ENCODE results near the gene AK3. TPM values are rescaled to one million over a fixed set of nuclear protein-coding genes. Genes with fewer than 3 reads are reported as not detected.

AK3 gene
- polyA plus RNA-seq, 1 donor (not counting 4 experiments of a cell fraction or from before 2014, with no cell fraction given) = 45.8 TPM

DNA sequence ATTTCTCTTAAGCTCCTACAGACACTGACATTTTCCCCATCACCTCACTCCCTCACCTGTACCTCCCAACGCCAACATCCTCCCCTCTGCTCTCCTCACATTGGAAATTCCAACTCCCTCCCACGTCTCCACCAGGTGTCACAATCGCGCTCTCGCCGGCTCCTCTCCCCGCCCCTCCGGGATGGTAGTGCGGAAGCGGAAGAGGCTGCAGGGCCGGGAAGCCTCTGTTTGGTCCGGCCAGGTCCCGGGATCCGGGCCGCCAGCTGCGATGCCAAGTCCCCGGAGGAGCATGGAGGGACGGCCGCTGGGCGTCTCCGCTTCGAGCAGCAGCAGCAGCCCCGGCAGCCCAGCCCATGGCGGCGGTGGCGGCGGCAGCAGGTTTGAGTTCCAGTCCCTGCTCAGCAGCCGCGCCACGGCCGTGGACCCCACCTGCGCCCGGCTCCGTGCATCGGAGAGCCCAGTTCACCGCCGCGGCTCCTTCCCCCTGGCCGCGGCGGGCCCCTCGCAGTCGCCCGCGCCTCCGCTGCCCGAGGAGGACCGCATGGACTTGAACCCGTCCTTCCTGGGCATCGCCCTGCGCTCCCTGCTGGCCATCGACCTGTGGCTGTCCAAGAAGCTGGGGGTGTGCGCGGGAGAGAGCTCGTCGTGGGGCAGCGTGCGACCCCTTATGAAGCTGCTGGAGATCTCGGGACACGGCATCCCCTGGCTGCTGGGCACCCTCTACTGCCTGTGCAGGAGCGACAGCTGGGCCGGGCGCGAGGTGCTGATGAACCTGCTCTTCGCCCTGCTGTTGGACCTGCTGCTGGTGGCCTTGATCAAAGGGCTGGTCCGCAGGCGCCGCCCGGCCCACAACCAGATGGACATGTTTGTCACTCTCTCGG is 78.7 kb downstream of the AK3 start, which contains the start of gene PLPP6:
Gene PLPP6, plus strand, starts transcription at position 187 of the 881 bp plus-strand sequence. Its CDS starts 82 bp downstream, at position 269.
- H3K27ac ChIP-seq (ENCODE audit: control insufficient read depth, insufficient read depth, low read length) = peak within 1 kb of the TSS; percentile 70
- TF ChIP-seq, protein P1, sequence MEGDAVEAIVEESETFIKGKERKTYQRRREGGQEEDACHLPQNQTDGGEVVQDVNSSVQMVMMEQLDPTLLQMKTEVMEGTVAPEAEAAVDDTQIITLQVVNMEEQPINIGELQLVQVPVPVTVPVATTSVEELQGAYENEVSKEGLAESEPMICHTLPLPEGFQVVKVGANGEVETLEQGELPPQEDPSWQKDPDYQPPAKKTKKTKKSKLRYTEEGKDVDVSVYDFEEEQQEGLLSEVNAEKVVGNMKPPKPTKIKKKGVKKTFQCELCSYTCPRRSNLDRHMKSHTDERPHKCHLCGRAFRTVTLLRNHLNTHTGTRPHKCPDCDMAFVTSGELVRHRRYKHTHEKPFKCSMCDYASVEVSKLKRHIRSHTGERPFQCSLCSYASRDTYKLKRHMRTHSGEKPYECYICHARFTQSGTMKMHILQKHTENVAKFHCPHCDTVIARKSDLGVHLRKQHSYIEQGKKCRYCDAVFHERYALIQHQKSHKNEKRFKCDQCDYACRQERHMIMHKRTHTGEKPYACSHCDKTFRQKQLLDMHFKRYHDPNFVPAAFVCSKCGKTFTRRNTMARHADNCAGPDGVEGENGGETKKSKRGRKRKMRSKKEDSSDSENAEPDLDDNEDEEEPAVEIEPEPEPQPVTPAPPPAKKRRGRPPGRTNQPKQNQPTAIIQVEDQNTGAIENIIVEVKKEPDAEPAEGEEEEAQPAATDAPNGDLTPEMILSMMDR (optimal IDR thresholded peaks at IDR 0.05 in 1 of 3, IDR thresholded peaks at IDR 0.05 in 1 of 3, conservative IDR thresholded peaks at IDR 0.05 in 1 of 3; ENCODE audit: extremely low read depth in 1 of 3, insufficient read depth in 2 of 3, low read length in 3 of 3) = peak; percentile 42 to 81 (median 49)
- TF ChIP-seq EZH2 (IDR thresholded peaks at IDR 0.05; ENCODE audit: low read length) = no peak
- dilution Hi-C loops (cut with MboI; ENCODE audit: extremely low pct_ligation_motif_present, low sequenced_read_pairs) = no loop called here
- DNase-seq (ENCODE audit: low read depth, low spot score) (peak; percentile 25), FAIRE-seq (peak; percentile 43)
- peak within 1 kb of the TSS; percentile 83 for H3K9ac ChIP-seq (ENCODE audit: control insufficient read depth, extremely low read depth, insufficient read depth, low read length)
- H3K4me2 ChIP-seq (ENCODE audit: control insufficient read depth, extremely low read depth, insufficient read depth, low read depth, low read length) = peak within 1 kb of the TSS; percentile 97
- H3K36me3 ChIP-seq (ENCODE audit: control insufficient read depth in 2 of 2, extremely low read depth in 1 of 2, insufficient read depth in 2 of 2, low read length in 2 of 2) = no peaks in the 10 kb centered on the region
- H3K4me1 ChIP-seq (ENCODE audit: control insufficient read depth, extremely low read depth, insufficient read depth, low read length) = peaks cover 44% of the 10 kb centered on the region
- peaks cover 15% of the 10 kb centered on the region for H3K79me2 ChIP-seq (ENCODE audit: control insufficient read depth, insufficient read depth, low read length)
- H4K20me1 ChIP-seq (ENCODE audit: control insufficient read depth, extremely low read depth, insufficient read depth, low read length) = no peaks in the 10 kb centered on the region
- H2AFZ ChIP-seq (ENCODE audit: control insufficient read depth, low read length) = peak within 1 kb of the TSS; percentile 87
- no peaks in the 10 kb centered on the region for H3K27me3 ChIP-seq (ENCODE audit: control insufficient read depth, extremely low read depth, insufficient read depth, low read length)
- H3K9me1 ChIP-seq (ENCODE audit: control insufficient read depth, extremely low read depth, insufficient read depth, low read length) = no peaks in the 10 kb centered on the region
- no peaks in the 10 kb centered on the region for H3K9me3 ChIP-seq (ENCODE audit: control insufficient read depth, low read depth, low read length)
- H3K4me3 ChIP-seq (ENCODE audit: control insufficient read depth in 2 of 3, extremely low read depth in 1 of 3, insufficient read depth in 2 of 3, low read depth in 1 of 3, low read length in 3 of 3) = peak within 1 kb of the TSS; percentile 86 to 88 (median 86)

DNA sequence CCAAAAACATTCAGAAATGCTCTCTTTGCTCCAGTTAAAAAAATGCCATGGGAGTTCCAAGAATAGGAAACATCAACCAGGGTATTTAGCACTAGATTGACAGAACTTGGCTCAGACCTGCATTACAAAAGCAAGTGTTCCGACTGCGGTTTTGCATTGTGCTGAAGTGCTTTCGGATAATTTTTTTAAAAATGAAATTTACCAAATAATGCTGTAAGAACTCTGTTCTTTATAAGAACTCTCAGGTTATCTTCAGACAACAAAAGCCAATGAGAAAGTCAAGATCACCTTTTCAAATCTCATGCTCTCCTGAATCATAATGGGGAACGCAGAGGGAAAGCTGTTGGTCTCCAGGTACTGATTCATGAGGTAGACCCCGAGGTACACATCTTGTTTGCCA is 79.4 kb downstream of the AK3 start:
- H3K36me3 ChIP-seq (ENCODE audit: control insufficient read depth in 2 of 2, extremely low read depth in 1 of 2, insufficient read depth in 2 of 2, low read length in 2 of 2) = no peaks in the 10 kb centered on the region
- peak overlapping the region; percentile 86 to 88 (median 86) for H3K4me3 ChIP-seq (ENCODE audit: control insufficient read depth in 2 of 3, extremely low read depth in 1 of 3, insufficient read depth in 2 of 3, low read depth in 1 of 3, low read length in 3 of 3)
- TF ChIP-seq, protein P1 (optimal IDR thresholded peaks at IDR 0.05 in 1 of 3, IDR thresholded peaks at IDR 0.05 in 1 of 3, conservative IDR thresholded peaks at IDR 0.05 in 1 of 3; ENCODE audit: extremely low read depth in 1 of 3, insufficient read depth in 2 of 3, low read length in 3 of 3) = no peak
- TF ChIP-seq EZH2 (IDR thresholded peaks at IDR 0.05; ENCODE audit: low read length) = no peak
- peak overlapping the region; percentile 77 for H2AFZ ChIP-seq (ENCODE audit: control insufficient read depth, low read length)
- no peaks in the 10 kb centered on the region for H3K27me3 ChIP-seq (ENCODE audit: control insufficient read depth, extremely low read depth, insufficient read depth, low read length)
- DNase-seq (ENCODE audit: low read depth, low spot score) (no peak), FAIRE-seq (no peak)
- H3K9me1 ChIP-seq (ENCODE audit: control insufficient read depth, extremely low read depth, insufficient read depth, low read length) = no peaks in the 10 kb centered on the region
- H3K4me2 ChIP-seq (ENCODE audit: control insufficient read depth, extremely low read depth, insufficient read depth, low read depth, low read length) = peak overlapping the region; percentile 97
- H3K9ac ChIP-seq (ENCODE audit: control insufficient read depth, extremely low read depth, insufficient read depth, low read length) = peak overlapping the region; percentile 83
- no peaks in the 10 kb centered on the region for H4K20me1 ChIP-seq (ENCODE audit: control insufficient read depth, extremely low read depth, insufficient read depth, low read length)
- no peaks in the 10 kb centered on the region for H3K9me3 ChIP-seq (ENCODE audit: control insufficient read depth, low read depth, low read length)
- peak overlapping the region; percentile 70 for H3K27ac ChIP-seq (ENCODE audit: control insufficient read depth, insufficient read depth, low read length)
- H3K79me2 ChIP-seq (ENCODE audit: control insufficient read depth, insufficient read depth, low read length) = peaks cover 15% of the 10 kb centered on the region
- H3K4me1 ChIP-seq (ENCODE audit: control insufficient read depth, extremely low read depth, insufficient read depth, low read length) = peaks cover 44% of the 10 kb centered on the region
- dilution Hi-C loops (cut with MboI; ENCODE audit: extremely low pct_ligation_motif_present, low sequenced_read_pairs) = no loop called here
